Aorta (tissue), 5 donors: ENCODE data around the gene RARB. TPM values are rescaled to one million over a fixed set of nuclear protein-coding genes. Genes with fewer than 3 reads are reported as not detected.

Experiments used
- ATAC-seq: fragments of 200-7000 bp; cut with Tn5 transposase; one replicate; pipeline ENCODE4 v1.9.1; 2022; ENCODE audit warnings: moderate library complexity; ENCODE audit not compliant: low FRiP score
- DNase-seq, 2 donors: peaks; one replicate each; pipeline ENCODE4 v3.0.0-alpha.2; 2020
- H3K27ac ChIP-seq, 2 donors: one replicate each; pipeline ENCODE4 v1.5.1; 2013; ENCODE audit warnings: low read length in 2 of 2, mild to moderate bottlenecking in 2 of 2, moderate library complexity in 2 of 2, control low read depth in 1 of 2, inconsistent platforms in 1 of 2, low read depth in 1 of 2
- H3K27me3 ChIP-seq, 2 donors: one replicate each; pipeline ENCODE4 v1.6.1; 2013; ENCODE audit warnings: control low read depth in 1 of 2, low read length in 1 of 2, mild to moderate bottlenecking in 1 of 2, moderate library complexity in 1 of 2; ENCODE audit not compliant: insufficient read depth in 2 of 2, control insufficient read depth in 1 of 2
- H3K36me3 ChIP-seq, 2 donors: one replicate each; pipeline ENCODE4 v1.6.1; 2013; ENCODE audit warnings: control low read depth in 1 of 2, low read length in 1 of 2, mild to moderate bottlenecking in 1 of 2; ENCODE audit not compliant: insufficient read depth in 2 of 2, control insufficient read depth in 1 of 2
- H3K4me1 ChIP-seq, 2 donors: one replicate each; pipeline ENCODE4 v1.6.1; 2013; ENCODE audit warnings: low read length in 2 of 2, control low read depth in 1 of 2, mild to moderate bottlenecking in 1 of 2, moderate library complexity in 1 of 2; ENCODE audit not compliant: insufficient read depth in 2 of 2, control insufficient read depth in 1 of 2
- H3K4me3 ChIP-seq, 2 donors: one replicate each; pipeline ENCODE4 v1.5.1; 2013; ENCODE audit warnings: low read length in 2 of 2, control low read depth in 1 of 2, mild to moderate bottlenecking in 1 of 2
- H3K9me3 ChIP-seq: one replicate; pipeline ENCODE4 v1.6.1; 2013; ENCODE audit warnings: mild to moderate bottlenecking, low read length; ENCODE audit not compliant: control insufficient read depth
- WGBS, 2 donors: extraction: QIAGEN DNeasy Blood & Tissue Kit; methylation state at CpG; one replicate each; pipeline ENCODE4 v1.1.7; 2013; 5-methylcytosine and 5-hydroxymethylcytosine counted together
- intact Hi-C, 2 donors: fragments of 100-400 bp; cut with DNase I; formaldehyde crosslinking; loops; one replicate each; pipeline versions ENCODE4 v1.14.2 to v1.15.0; 2022
- polyA plus RNA-seq, 2 donors: library from polyadenylated mRNA; stranded (reverse); fragments of 200-250 nt; gene quantifications; one replicate each; pipeline ENCODE4 v1.2.3, GENCODE V29; 2013
- total RNA-seq, 2 donors: library from RNA; stranded (reverse); fragmentation: NEBNext Ultra II Directional; extraction: Animal tissue kit (Norgen Biotek cat#: 25700); gene quantifications; one replicate each; pipeline ENCODE4 v1.2.1, GENCODE V29; 2021
- donor health status: healthy with polysubstance abuse.
- donor health status: Bipolar disorder and iron deficiency.
- donor health status: DM: no; HTN: no; CAD: no.
- donor health status: DM: no; HTN: no; CAD: no.
- donor health status: DM: yes; HTN: yes; CAD: no.

The RARB gene
- total and polyA plus RNA-seq, 4 donors, result 1.6 to 7.0 (median 4.4) TPM

- ATAC-seq, result no peak
- WGBS, 2 donors, result 45 to 48% methylated on average over 2 of the region's 2 CpGs
Observed at GRCh38 chr3:25555695-25556437, 127.8 kb downstream of the RARB start.

GRCh38 chr3:25556447-25556846, 128.4 kb downstream of the RARB start:
- Histone ChIP-seq H3K36me3 (no peaks in the 10 kb centered on the region), H3K27me3 (no peaks in the 10 kb centered on the region), H3K27ac (no peak overlapping the region), H3K4me3 (no peak overlapping the region), H3K9me3 (no peaks in the 10 kb centered on the region), H3K4me1 (peaks cover 0 to 20% of the 10 kb centered on the region in 2 donors)
- 54 to 57% methylated on average over 1 of the region's 1 CpG for WGBS, 2 donors
- intact Hi-C loops, result no loop called here
- ATAC-seq (no peak), DNase-seq (no peak)

More at GRCh38 chr3:25555695-25556437, 127.8 kb downstream of the RARB start:
- no peaks in the 10 kb centered on the region for H3K36me3 ChIP-seq
- no peak overlapping the region for H3K4me3 ChIP-seq
- DNase-seq, result no peak
- H3K9me3 ChIP-seq, result no peaks in the 10 kb centered on the region
- intact Hi-C loops, result no loop called here
- H3K27me3 ChIP-seq, result no peaks in the 10 kb centered on the region
- H3K27ac ChIP-seq, result no peak overlapping the region
- H3K4me1 ChIP-seq, result peaks cover 0 to 20% of the 10 kb centered on the region in 2 donors

- Histone ChIP-seq H3K4me1 (peaks cover 0 to 20% of the 10 kb centered on the region in 2 donors), H3K4me3 (no peak overlapping the region), H3K27me3 (no peaks in the 10 kb centered on the region), H3K36me3 (no peaks in the 10 kb centered on the region), H3K9me3 (no peaks in the 10 kb centered on the region), H3K27ac (no peak overlapping the region)
- ATAC-seq, result peak; percentile 71
- intact Hi-C loops, result no loop called here
- DNase-seq, result no peak
- WGBS, 2 donors, result 24 to 49% methylated on average over 3 of the region's 3 CpGs
Observed at GRCh38 chr3:25557694-25558093, 129.6 kb downstream of the RARB start.

GRCh38 chr3:25558121-25558520, 130.1 kb downstream of the RARB start:
- H3K9me3 ChIP-seq, result no peaks in the 10 kb centered on the region
- H3K27me3 ChIP-seq, result no peaks in the 10 kb centered on the region
- DNase-seq (no peak), ATAC-seq (peak; percentile 49)
- no peaks in the 10 kb centered on the region for H3K36me3 ChIP-seq
- H3K4me3 ChIP-seq, result no peak overlapping the region
- no peak overlapping the region for H3K27ac ChIP-seq
- 18 to 20% methylated on average over 5 of the region's 5 CpGs for WGBS, 2 donors
- H3K4me1 ChIP-seq, result peaks cover 0 to 20% of the 10 kb centered on the region in 2 donors
- intact Hi-C loops, result no loop called here

DNA sequence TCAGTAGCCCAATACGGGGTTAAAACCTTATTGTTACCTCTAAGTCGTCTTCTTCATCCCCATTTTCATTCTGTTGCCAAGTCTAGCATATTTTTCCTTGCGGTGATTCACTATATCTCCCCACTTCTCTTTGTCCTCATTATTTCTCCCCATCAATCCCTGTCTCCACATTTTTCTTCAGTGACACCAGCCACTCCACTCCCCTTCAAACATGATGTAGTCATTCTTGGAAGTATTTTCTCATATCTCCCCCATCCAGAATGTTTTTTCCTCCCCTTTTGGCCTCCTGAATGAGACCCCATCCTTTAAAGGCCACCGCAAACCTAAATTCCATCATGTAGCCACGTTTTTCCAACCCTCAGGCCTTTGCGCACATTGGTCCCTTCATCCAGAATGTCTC, 130.7 kb downstream of the RARB start:
- Histone ChIP-seq H3K27me3 (no peaks in the 10 kb centered on the region), H3K36me3 (no peaks in the 10 kb centered on the region), H3K9me3 (no peaks in the 10 kb centered on the region), H3K4me1 (peaks cover 0 to 20% of the 10 kb centered on the region in 2 donors), H3K27ac (no peak overlapping the region), H3K4me3 (no peak overlapping the region)
- ATAC-seq (no peak), DNase-seq (no peak)
- intact Hi-C loops, result no loop called here
- 70 to 78% methylated on average over 6 of the region's 6 CpGs for WGBS, 2 donors

DNA sequence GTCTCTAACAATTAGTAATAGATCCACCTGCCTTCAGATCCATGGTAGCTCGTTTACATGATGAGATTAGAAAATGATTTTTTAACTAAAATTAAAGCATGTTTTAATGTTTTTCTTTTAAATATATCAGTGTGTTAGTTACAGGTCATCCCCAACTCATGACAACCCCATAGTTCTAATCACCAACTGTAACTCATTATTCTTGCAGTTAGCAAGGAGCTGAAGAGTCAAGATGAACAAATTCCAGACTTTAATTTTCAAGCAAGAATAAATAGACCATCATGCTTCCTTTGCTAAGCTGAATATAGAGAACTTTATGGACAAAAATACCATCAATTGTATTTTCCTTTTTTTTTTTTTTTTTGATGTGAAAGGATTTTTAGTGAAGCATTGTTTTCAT, 135.5 kb downstream of the RARB start:
- ATAC-seq (no peak), DNase-seq (no peak)
- no peaks in the 10 kb centered on the region for H3K27me3 ChIP-seq
- no peaks in the 10 kb centered on the region for H3K36me3 ChIP-seq
- no peak overlapping the region for H3K27ac ChIP-seq
- H3K4me1 ChIP-seq, result peaks cover 0 to 3% of the 10 kb centered on the region in 2 donors
- no peak overlapping the region for H3K4me3 ChIP-seq
- WGBS, 2 donors, result 90 to 97% methylated on average over 1 of the region's 1 CpG
- intact Hi-C loops, result no loop called here
- H3K9me3 ChIP-seq, result no peaks in the 10 kb centered on the region

- ATAC-seq (no peak), DNase-seq (no peak)
- Histone ChIP-seq H3K4me1 (no peaks in the 10 kb centered on the region), H3K4me3 (no peak overlapping the region), H3K36me3 (no peaks in the 10 kb centered on the region), H3K27me3 (no peaks in the 10 kb centered on the region), H3K9me3 (no peaks in the 10 kb centered on the region), H3K27ac (no peak overlapping the region)
- intact Hi-C loops, result no loop called here
- 97% methylated on average over 4 of the region's 4 CpGs for WGBS, 2 donors
Observed at GRCh38 chr3:25564075-25564474, 136.0 kb downstream of the RARB start.

- intact Hi-C loops, result no loop called here
- no peaks in the 10 kb centered on the region for H3K4me1 ChIP-seq
- no peak for DNase-seq
- no peak overlapping the region for H3K4me3 ChIP-seq
- no peak overlapping the region for H3K27ac ChIP-seq
- WGBS, 2 donors, result 95 to 97% methylated on average over 7 of the region's 7 CpGs
- no peaks in the 10 kb centered on the region for H3K36me3 ChIP-seq
- no peaks in the 10 kb centered on the region for H3K27me3 ChIP-seq
- ATAC-seq, result no peak
- no peaks in the 10 kb centered on the region for H3K9me3 ChIP-seq
Observed at GRCh38 chr3:25565807-25566206, 137.7 kb downstream of the RARB start.

DNA sequence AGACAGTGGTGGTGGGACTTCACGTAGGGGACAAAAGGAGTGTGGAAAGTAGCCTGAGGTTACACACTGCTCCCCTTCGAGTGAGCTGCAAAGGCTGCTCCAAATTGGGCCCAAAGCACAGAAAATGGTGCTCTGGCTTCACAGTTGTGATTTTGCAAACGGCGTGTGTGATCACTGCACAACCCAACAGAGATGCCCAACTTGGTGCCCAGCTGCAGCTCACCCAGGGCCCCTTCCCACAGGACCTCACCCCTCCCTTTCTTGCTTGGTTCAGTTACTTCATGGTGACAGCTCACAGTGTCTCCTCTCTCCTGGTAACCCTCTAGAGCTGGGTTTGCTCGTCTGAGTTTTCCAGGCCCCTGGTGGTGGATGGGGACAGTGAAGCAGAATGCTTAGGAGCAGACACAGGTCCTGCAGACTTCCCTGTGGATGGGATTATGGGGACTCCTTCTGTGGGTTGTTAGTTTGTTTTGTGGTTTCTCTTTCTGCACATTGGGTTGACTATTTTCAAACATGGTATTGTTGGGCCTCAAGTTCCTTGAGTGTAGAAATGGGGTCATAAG, 138.4 kb downstream of the RARB start:
- DNase-seq (no peak), ATAC-seq (no peak)
- no peaks in the 10 kb centered on the region for H3K4me1 ChIP-seq
- no peak overlapping the region for H3K27ac ChIP-seq
- 83 to 84% methylated on average over 5 of the region's 5 CpGs for WGBS, 2 donors
- no peaks in the 10 kb centered on the region for H3K27me3 ChIP-seq
- H3K9me3 ChIP-seq, result no peaks in the 10 kb centered on the region
- H3K4me3 ChIP-seq, result no peak overlapping the region
- H3K36me3 ChIP-seq, result no peaks in the 10 kb centered on the region
- intact Hi-C loops, result no loop called here
